Trophoblast cell (in vitro differentiated cells and primary cell): ENCODE data around the gene SPTB.
A peak's percentile ranks its signal among the peaks of the same experiment; 100 is the strongest.

Source experiments
- DNase-seq, 2 donors: peaks; one replicate each; pipeline ENCODE4 v3.0.0-alpha.2; 2016
- H2AFZ ChIP-seq: 2 replicates; pipeline ENCODE4 v1.6.1; 2013; ENCODE audit warnings: low read length, moderate library complexity, mild to moderate bottlenecking; ENCODE audit not compliant: insufficient read depth, poor library complexity
- H2AK5ac ChIP-seq: 2 replicates; pipeline ENCODE4 v1.6.1; 2013; ENCODE audit warnings: mild to moderate bottlenecking, low read length
- H2BK120ac ChIP-seq: 2 replicates; pipeline ENCODE4 v1.6.1; 2013; ENCODE audit warnings: low read length, mild to moderate bottlenecking, moderate library complexity; ENCODE audit not compliant: insufficient read depth, poor library complexity
- H2BK12ac ChIP-seq: 2 replicates; pipeline ENCODE4 v1.6.1; 2013; ENCODE audit warnings: mild to moderate bottlenecking, low read length, moderate library complexity
- H2BK5ac ChIP-seq: 2 replicates; pipeline ENCODE4 v1.6.1; 2013; ENCODE audit warnings: low read length, low read depth, moderate library complexity, mild to moderate bottlenecking; ENCODE audit not compliant: poor library complexity
- H3K14ac ChIP-seq: 2 replicates; pipeline ENCODE4 v1.6.1; 2013; ENCODE audit warnings: mild to moderate bottlenecking, low read length
- H3K18ac ChIP-seq: 2 replicates; pipeline ENCODE4 v1.6.1; 2013; ENCODE audit warnings: mild to moderate bottlenecking, low read length
- H3K23ac ChIP-seq: 2 replicates; pipeline ENCODE4 v1.6.1; 2013; ENCODE audit warnings: low read length
- H3K27ac ChIP-seq: 2 replicates; pipeline ENCODE4 v1.5.1; 2013; ENCODE audit warnings: low read depth, mild to moderate bottlenecking, inconsistent platforms, low read length, moderate library complexity
- H3K27me3 ChIP-seq: 2 replicates; pipeline ENCODE4 v1.6.1; 2013; ENCODE audit warnings: inconsistent platforms, mild to moderate bottlenecking, low read length, moderate library complexity; ENCODE audit not compliant: insufficient read depth
- H3K36me3 ChIP-seq, 2 experiments: 1 replicate in 1 of 2; 2 replicates in 1 of 2; pipeline ENCODE4 v1.6.1; 2013; ENCODE audit warnings: low read length in 2 of 2, mild to moderate bottlenecking in 2 of 2, moderate library complexity in 1 of 2; ENCODE audit not compliant: insufficient read depth in 2 of 2, control insufficient read depth in 1 of 2
- H3K4ac ChIP-seq: 2 replicates; pipeline ENCODE4 v1.6.1; 2013; ENCODE audit warnings: low read depth, mild to moderate bottlenecking, low read length, moderate library complexity
- H3K4me1 ChIP-seq, 2 experiments: 1 replicate in 1 of 2; 2 replicates in 1 of 2; pipeline ENCODE4 v1.6.1; 2013; ENCODE audit warnings: low read length in 2 of 2, mild to moderate bottlenecking in 2 of 2, moderate library complexity in 1 of 2; ENCODE audit not compliant: insufficient read depth in 2 of 2, control insufficient read depth in 1 of 2
- H3K4me2 ChIP-seq: 2 replicates; pipeline ENCODE4 v1.6.1; 2013; ENCODE audit warnings: inconsistent platforms, mild to moderate bottlenecking, low read length, moderate library complexity
- H3K4me3 ChIP-seq: 2 replicates; pipeline ENCODE4 v1.5.1; 2013; ENCODE audit warnings: mild to moderate bottlenecking, low read depth, low read length, inconsistent platforms
- H3K79me1 ChIP-seq: one replicate; pipeline ENCODE4 v1.6.1; 2013; ENCODE audit warnings: low read length
- H3K79me2 ChIP-seq: 2 replicates; pipeline ENCODE4 v1.6.1; 2013; ENCODE audit warnings: low read length, mild to moderate bottlenecking; ENCODE audit not compliant: control insufficient read depth, insufficient read depth, poor library complexity
- H3K9ac ChIP-seq: 2 replicates; pipeline ENCODE4 v1.6.1; 2013; ENCODE audit warnings: mild to moderate bottlenecking, low read length
- H3K9me3 ChIP-seq: 2 replicates; pipeline ENCODE4 v1.6.1; 2013; ENCODE audit warnings: low read depth, mild to moderate bottlenecking, control low read depth, inconsistent platforms, low read length; ENCODE audit not compliant: insufficient read depth
- H4K12ac ChIP-seq: 2 replicates; pipeline ENCODE4 v1.6.1; 2013; ENCODE audit warnings: low read depth, mild to moderate bottlenecking, low read length, moderate library complexity
- H4K8ac ChIP-seq: 2 replicates; pipeline ENCODE4 v1.6.1; 2013; ENCODE audit warnings: low read depth, mild to moderate bottlenecking, low read length, moderate library complexity
- H4K91ac ChIP-seq: one replicate; pipeline ENCODE4 v1.6.1; 2013; ENCODE audit warnings: low read depth, mild to moderate bottlenecking, low read length, moderate library complexity
- WGBS: extraction: QIAGEN DNeasy Blood & Tissue Kit; methylation state at CpG from one replicate; pipeline ENCODE4 v1.1.7; 2013; ENCODE audit warnings: missing lambda C conversion rate; ENCODE audit not compliant: insufficient read length, insufficient coverage; ENCODE audit errors: extremely low coverage; 5-methylcytosine and 5-hydroxymethylcytosine counted together

The SPTB gene

GRCh38 chr14:64766430-64767151 is 113.1 kb downstream of the SPTB start:
- Histone ChIP-seq H4K8ac (no peak overlapping the region), H3K79me2 (no peaks in the 10 kb centered on the region), H3K14ac (no peak overlapping the region), H3K4ac (no peak overlapping the region), H3K4me2 (no peak overlapping the region), H3K4me3 (no peak overlapping the region), H3K4me1 (peaks cover 22 to 23% of the 10 kb centered on the region in 2 experiments), H2AK5ac (no peak overlapping the region), H2AFZ (no peak overlapping the region), H3K23ac (no peak overlapping the region), H4K91ac (no peak overlapping the region), H3K79me1 (peaks cover 14% of the 10 kb centered on the region), H4K12ac (no peak overlapping the region), H3K9ac (no peak overlapping the region), H2BK120ac (no peak overlapping the region), H3K18ac (no peak overlapping the region), H3K27me3 (no peaks in the 10 kb centered on the region), H2BK12ac (no peak overlapping the region), H3K36me3 (no peaks in the 10 kb centered on the region), H2BK5ac (no peak overlapping the region), H3K27ac (no peak overlapping the region), H3K9me3 (peaks cover 7% of the 10 kb centered on the region)
- DNase-seq: no peak
- no CpG with 5 or more reads among the region's 25 CpGs for WGBS

- Histone ChIP-seq H4K91ac (no peak overlapping the region), H4K8ac (no peak overlapping the region), H3K36me3 (no peaks in the 10 kb centered on the region), H3K9me3 (peaks cover 7% of the 10 kb centered on the region), H3K4me1 (peaks cover 22 to 23% of the 10 kb centered on the region in 2 experiments), H3K4me2 (no peak overlapping the region), H4K12ac (no peak overlapping the region), H2BK12ac (no peak overlapping the region), H3K79me2 (no peaks in the 10 kb centered on the region), H3K14ac (no peak overlapping the region), H3K9ac (no peak overlapping the region), H2BK120ac (no peak overlapping the region), H2BK5ac (no peak overlapping the region), H3K27me3 (no peaks in the 10 kb centered on the region), H2AK5ac (no peak overlapping the region), H3K27ac (no peak overlapping the region), H3K79me1 (peaks cover 14% of the 10 kb centered on the region), H2AFZ (no peak overlapping the region), H3K18ac (no peak overlapping the region), H3K4me3 (peak overlapping the region; percentile 53), H3K4ac (no peak overlapping the region), H3K23ac (no peak overlapping the region)
- DNase-seq: no peak
- WGBS: 100% methylated on average over 2 of the region's 4 CpGs
Observed at GRCh38 chr14:64765740-64766302, 113.9 kb downstream of the SPTB start.

- Histone ChIP-seq H3K4me3 (no peak overlapping the region), H3K36me3 (no peaks in the 10 kb centered on the region), H2AK5ac (peak overlapping the region; percentile 8), H3K23ac (no peak overlapping the region), H2BK120ac (peak overlapping the region; percentile 54), H2AFZ (no peak overlapping the region), H3K18ac (peak overlapping the region; percentile 40), H3K4ac (no peak overlapping the region), H3K4me2 (peak overlapping the region; percentile 38), H3K4me1 (peaks cover 22 to 26% of the 10 kb centered on the region in 2 experiments), H4K8ac (peak overlapping the region; percentile 55), H3K27me3 (no peaks in the 10 kb centered on the region), H3K14ac (peak overlapping the region; percentile 12), H4K12ac (peak overlapping the region; percentile 2), H2BK5ac (peak overlapping the region; percentile 7), H3K79me2 (no peaks in the 10 kb centered on the region), H3K9ac (no peak overlapping the region), H2BK12ac (peak overlapping the region; percentile 88), H4K91ac (peak overlapping the region; percentile 62), H3K27ac (no peak overlapping the region), H3K79me1 (peaks cover 16% of the 10 kb centered on the region), H3K9me3 (peaks cover 7% of the 10 kb centered on the region)
- DNase-seq: peak; percentile 73 to 88
- WGBS: no CpG with 5 or more reads among the region's 29 CpGs
Observed at GRCh38 chr14:64764641-64765520, 114.8 kb downstream of the SPTB start.

- H3K4me3 ChIP-seq: no peak overlapping the region
- no peak overlapping the region for H2BK5ac ChIP-seq
- H4K91ac ChIP-seq: peak overlapping the region; percentile 62
- H3K79me1 ChIP-seq: peaks cover 25% of the 10 kb centered on the region
- H3K27ac ChIP-seq: no peak overlapping the region
- DNase-seq: no peak
- H3K4ac ChIP-seq: no peak overlapping the region
- no peak overlapping the region for H2AFZ ChIP-seq
- no peak overlapping the region for H4K12ac ChIP-seq
- H2BK120ac ChIP-seq: peak overlapping the region; percentile 54
- peak overlapping the region; percentile 52 for H2AK5ac ChIP-seq
- H3K18ac ChIP-seq: peak overlapping the region; percentile 40
- no peaks in the 10 kb centered on the region for H3K27me3 ChIP-seq
- H3K4me1 ChIP-seq: peaks cover 31 to 35% of the 10 kb centered on the region in 2 experiments
- H3K14ac ChIP-seq: peak overlapping the region; percentile 12
- no peaks in the 10 kb centered on the region for H3K79me2 ChIP-seq
- H3K23ac ChIP-seq: no peak overlapping the region
- peak overlapping the region; percentile 88 for H2BK12ac ChIP-seq
- no peak overlapping the region for H3K9ac ChIP-seq
- H4K8ac ChIP-seq: peak overlapping the region; percentile 55
- no CpG with 5 or more reads among the region's 18 CpGs for WGBS
- H3K9me3 ChIP-seq: peaks cover 9% of the 10 kb centered on the region
- no peaks in the 10 kb centered on the region for H3K36me3 ChIP-seq
- H3K4me2 ChIP-seq: peak overlapping the region; percentile 38
Observed at GRCh38 chr14:64763801-64764621, 115.7 kb downstream of the SPTB start.
